Bronchus fibroblast of lung (primary cell): ENCODE results near the gene CD93. TPM values are rescaled to one million over a fixed set of nuclear protein-coding genes. Genes with fewer than 3 reads are reported as not detected.

ENCODE experiments used
- total RNA-seq: library from RNA; depleted of rRNA; stranded (reverse); fragments of >200 nt; gene quantifications from 2 replicates; pipeline ENCODE4 v1.2.3, GENCODE V29; 2015

CD93 gene, protein sequence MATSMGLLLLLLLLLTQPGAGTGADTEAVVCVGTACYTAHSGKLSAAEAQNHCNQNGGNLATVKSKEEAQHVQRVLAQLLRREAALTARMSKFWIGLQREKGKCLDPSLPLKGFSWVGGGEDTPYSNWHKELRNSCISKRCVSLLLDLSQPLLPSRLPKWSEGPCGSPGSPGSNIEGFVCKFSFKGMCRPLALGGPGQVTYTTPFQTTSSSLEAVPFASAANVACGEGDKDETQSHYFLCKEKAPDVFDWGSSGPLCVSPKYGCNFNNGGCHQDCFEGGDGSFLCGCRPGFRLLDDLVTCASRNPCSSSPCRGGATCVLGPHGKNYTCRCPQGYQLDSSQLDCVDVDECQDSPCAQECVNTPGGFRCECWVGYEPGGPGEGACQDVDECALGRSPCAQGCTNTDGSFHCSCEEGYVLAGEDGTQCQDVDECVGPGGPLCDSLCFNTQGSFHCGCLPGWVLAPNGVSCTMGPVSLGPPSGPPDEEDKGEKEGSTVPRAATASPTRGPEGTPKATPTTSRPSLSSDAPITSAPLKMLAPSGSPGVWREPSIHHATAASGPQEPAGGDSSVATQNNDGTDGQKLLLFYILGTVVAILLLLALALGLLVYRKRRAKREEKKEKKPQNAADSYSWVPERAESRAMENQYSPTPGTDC
- total RNA-seq = not detected in 2 replicates

GRCh38 chr20:23086056-23086566 lies at the start of gene CD93:
CD93 (minus strand) TSS chr20:23086324; CDS start chr20:23086192, 132 bp downstream.

DNA sequence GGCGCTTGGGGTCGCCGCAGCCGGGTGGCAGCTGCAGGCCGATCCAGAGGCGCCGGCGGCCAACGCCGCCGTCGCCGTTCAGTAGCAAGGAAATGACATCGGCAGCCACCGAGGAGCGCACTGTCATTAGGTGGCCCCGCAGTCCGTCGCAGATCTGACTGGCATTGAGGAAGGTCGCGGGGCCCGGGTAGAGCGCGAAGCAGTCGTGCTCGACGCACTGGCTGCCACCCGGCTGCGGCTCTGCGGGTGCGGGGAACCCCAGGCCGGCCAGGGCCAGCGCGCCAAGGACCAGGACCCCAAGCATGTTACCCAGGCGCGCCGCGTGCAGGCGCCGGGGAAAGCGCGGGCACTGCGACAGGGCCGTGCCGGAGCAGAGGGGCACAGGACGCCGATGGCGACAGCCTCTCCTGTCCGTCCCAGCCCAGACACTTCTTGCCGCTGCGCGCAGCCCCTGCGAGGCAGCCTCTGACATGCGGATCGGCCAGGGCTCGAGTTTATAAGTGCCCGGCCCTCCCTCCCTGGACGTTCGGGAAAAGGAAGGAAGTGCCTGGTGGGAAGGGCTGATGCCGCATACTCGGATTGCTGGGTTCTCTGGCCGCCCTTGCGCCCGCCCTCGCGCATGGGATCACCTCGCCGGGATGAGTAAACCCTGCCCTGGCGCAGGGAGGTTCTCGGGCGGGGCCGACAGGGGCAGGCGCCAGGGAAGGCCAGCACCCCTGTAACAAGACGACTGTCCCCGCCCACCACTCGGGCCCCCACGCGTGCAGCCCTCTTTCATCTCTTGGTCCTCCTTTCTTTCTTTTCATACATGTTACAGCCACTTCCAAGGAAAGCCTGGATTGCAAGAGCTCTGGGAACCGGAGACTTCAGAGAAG lies 36.7 kb downstream of the CD93 start, which contains the start of gene THBD:
TSS of gene THBD (minus strand) at position 472 of the 875 bp plus-strand sequence. CDS start at position 304, 168 bp downstream.

GRCh38 chr20:23034721-23035671 lies 51.1 kb downstream of the CD93 start, which contains the start of gene SSTR4:
SSTR4 (plus strand) TSS chr20:23035312; CDS start chr20:23035484, 172 bp downstream.

Other genes starting within 250 kb of the CD93 start
- not detected in 2 replicates for gene SSTR4, start 51.0 kb downstream of the CD93 start, total RNA-seq
- 1.5 and 1.6 TPM in 2 replicates for gene THBD, start 36.7 kb downstream of the CD93 start, total RNA-seq